K562 (cell line): Measurements from ENCODE around the gene EGR2. TPM values are rescaled to one million over a fixed set of nuclear protein-coding genes. Genes with fewer than 3 reads are reported as not detected.

Source experiments
- ATAC-seq: fragments of 200-7000 bp; cut with Tn5 transposase; 3 replicates; pipeline ENCODE4 v1.9.1; 2020; ENCODE audit warnings: moderate library complexity
- BruUV-seq: library from RNA; stranded (reverse); fragments of 400-500 nt; replicated peaks from 2 replicates; lab custom pipeline; 2021; lab: Mats Ljungman, UMichigan
- CTCF ChIA-PET: fragments of 300-600 bp; formaldehyde crosslinking; extraction: SDS; loops from one replicate; lab custom pipeline; 2021; ENCODE audit warnings: low intra/inter-chr PET ratio; lab: Yijun Ruan, JAX
- POLR2A ChIA-PET: fragments of 300-600, 350-650 bp; sonication (Branson Sonifier 250); formaldehyde crosslinking; extraction: SDS; loops from one replicate; lab custom pipeline; 2021; ENCODE audit warnings: antibody characterized with exemption, inconsistent platforms; lab: Yijun Ruan, JAX
- DNase-seq, 4 experiments: peaks; one replicate each; pipeline versions ENCODE4 v3.0.0 to v3.0.0-alpha.2; 2011 to 2018; ENCODE audit warnings: low spot score in 3 of 4, mixed read lengths in 3 of 4; ENCODE audit errors: extremely low read depth in 1 of 4
- FAIRE-seq: peaks from 2 replicates; lab custom pipeline; 2011; peaks lifted over from hg19 to GRCh38; lab: Jason Lieb, UNC
- H2AFZ ChIP-seq: 2 replicates; pipeline ENCODE4 v1.6.0; 2011; ENCODE audit warnings: low read depth, low read length, control low read depth, inconsistent platforms
- H3K27ac ChIP-seq: fragments of 200-600 bp; 3 replicates; pipeline ENCODE4 v1.8.0; 2011; ENCODE audit warnings: low read depth, mild to moderate bottlenecking, control low read depth, inconsistent platforms, low read length, moderate library complexity, mixed read lengths; ENCODE audit errors: extremely low read depth
- H3K27me3 ChIP-seq, 2 experiments: fragments of 300-600 bp in 1 of 2; 2 replicates in 1 of 2; 3 replicates in 1 of 2; pipeline versions ENCODE4 v1.6.0 to v1.8.0; 2011; ENCODE audit warnings: inconsistent platforms in 2 of 2, low read length in 2 of 2, mild to moderate bottlenecking in 1 of 2, mixed read lengths in 1 of 2, moderate library complexity in 1 of 2; ENCODE audit not compliant: control insufficient read depth in 2 of 2, insufficient read depth in 2 of 2
- H3K36me3 ChIP-seq: fragments of 300-600 bp; 3 replicates; pipeline ENCODE4 v1.8.0; 2011; ENCODE audit warnings: mild to moderate bottlenecking, low read length, inconsistent platforms; ENCODE audit not compliant: control insufficient read depth, insufficient read depth
- H3K4me1 ChIP-seq, 2 experiments: fragments of 200-600 bp in 1 of 2; replicated peaks in 1 of 2; 2 replicates in 1 of 2; 3 replicates in 1 of 2; pipeline versions ENCODE4 v1.5.1 to v1.8.0; 2011; ENCODE audit warnings: inconsistent platforms in 2 of 2, low read length in 2 of 2, mild to moderate bottlenecking in 1 of 2, mixed read lengths in 1 of 2, moderate library complexity in 1 of 2; ENCODE audit not compliant: control insufficient read depth in 2 of 2, insufficient read depth in 2 of 2
- H3K4me2 ChIP-seq: 2 replicates; pipeline ENCODE4 v1.6.1; 2011; ENCODE audit warnings: low read length, control low read depth, inconsistent platforms, mixed read lengths; ENCODE audit not compliant: insufficient read depth
- H3K4me3 ChIP-seq: fragments of 200-600 bp; sonication (generic), shearing (Covaris generic); 2 replicates; pipeline ENCODE4 v1.5.1; 2016; ENCODE audit warnings: control low read depth, inconsistent platforms
- H3K79me2 ChIP-seq: fragments of 200-600 bp; 3 replicates; pipeline ENCODE4 v1.8.0; 2011; ENCODE audit warnings: low read length, inconsistent platforms; ENCODE audit not compliant: control insufficient read depth, insufficient read depth
- H3K9ac ChIP-seq, 2 experiments: 2 replicates each; pipeline versions ENCODE4 v1.6.0 to v1.6.1; 2011; ENCODE audit warnings: low read depth in 2 of 2, low read length in 2 of 2, control low read depth in 1 of 2, inconsistent platforms in 1 of 2, mild to moderate bottlenecking in 1 of 2, mixed read lengths in 1 of 2; ENCODE audit not compliant: insufficient read depth in 1 of 2
- H3K9me1 ChIP-seq: one replicate; pipeline ENCODE4 v1.6.0; 2011; ENCODE audit warnings: inconsistent platforms, mild to moderate bottlenecking, low read length, moderate library complexity; ENCODE audit not compliant: control insufficient read depth, insufficient read depth
- H3K9me3 ChIP-seq: replicated peaks from 2 replicates; pipeline ENCODE4 v1.5.1; 2011; ENCODE audit warnings: low read depth, low read length, inconsistent platforms; ENCODE audit not compliant: control insufficient read depth, insufficient read depth
- H4K20me1 ChIP-seq: replicated peaks from 2 replicates; pipeline ENCODE4 v1.6.1; 2011; ENCODE audit warnings: low read length, inconsistent platforms, mixed read lengths; ENCODE audit not compliant: control insufficient read depth, insufficient read depth
- ZNF282 ChIP-seq: sonication (generic); formaldehyde crosslinking; IDR thresholded peaks from 2 replicates; pipeline ENCODE4 v1.8.1; 2023; ENCODE audit warnings: missing genetic modification reagents
- ZNF518B ChIP-seq: fragments of 250-450 bp; sonication (Bioruptor Pico); IDR thresholded peaks from 2 replicates; pipeline ENCODE4 v1.5.0; 2021; ENCODE audit warnings: mild to moderate bottlenecking, moderate library complexity
- WGBS: fragments of 100-300 bp; shearing (Covaris generic); methylation state at CpG from one replicate; pipeline ENCODE4 v1.1.6; 2016; ENCODE audit warnings: low coverage, mixed read lengths; ENCODE audit not compliant: insufficient coverage; ENCODE audit errors: missing lambda C conversion rate; 5-methylcytosine and 5-hydroxymethylcytosine counted together
- in situ Hi-C: fragments of 300-500 bp; cut with MboI; formaldehyde crosslinking; loops from 4 replicates; pipeline ENCODE4 v1.15.0; 2018; ENCODE audit warnings: inconsistent platforms, mixed read lengths
- intact Hi-C: fragments of 100-400 bp; cut with micrococcal nuclease; formaldehyde crosslinking; loops from 2 replicates; pipeline ENCODE4 v1.14.2; 2022
- polyA plus RNA-seq, 8 experiments: library from polyadenylated mRNA; depleted of rRNA in 4 of 8; stranded (reverse) in 5 of 8; unstranded in 3 of 8; fragments of >200 nt; fragmentation: Nextera tagmentation in 2 of 8; fragmentation: Illumina TruSeq in 1 of 8; extraction: Ambion mirVana in 2 of 8; extraction: Trizol in 1 of 8; gene quantifications; 2 replicates each; pipeline versions ENCODE4 v1.2.1 to v1.2.3, GENCODE V29; 2011 to 2014; ENCODE audit warnings: inconsistent platforms in 1 of 8, missing spikeins in 1 of 8
- total RNA-seq, 7 experiments: library from RNA; depleted of rRNA in 6 of 7; stranded (reverse); fragments of >200 nt in 6 of 7; fragmentation: Illumina TruSeq in 2 of 7; extraction: Trizol in 2 of 7; gene quantifications; 2 replicates each; pipeline versions ENCODE4 v1.2.1 to v1.2.3, GENCODE V29; 2011 to 2021; ENCODE audit warnings: low replicate concordance in 1 of 7

The EGR2 gene
- total and polyA plus RNA-seq, 9 of the 15 experiments (the other 6 are each of a cell fraction or from before 2014, with no cell fraction given): 0.08 to 0.18 (median 0.12) TPM; not detected in 4

DNA sequence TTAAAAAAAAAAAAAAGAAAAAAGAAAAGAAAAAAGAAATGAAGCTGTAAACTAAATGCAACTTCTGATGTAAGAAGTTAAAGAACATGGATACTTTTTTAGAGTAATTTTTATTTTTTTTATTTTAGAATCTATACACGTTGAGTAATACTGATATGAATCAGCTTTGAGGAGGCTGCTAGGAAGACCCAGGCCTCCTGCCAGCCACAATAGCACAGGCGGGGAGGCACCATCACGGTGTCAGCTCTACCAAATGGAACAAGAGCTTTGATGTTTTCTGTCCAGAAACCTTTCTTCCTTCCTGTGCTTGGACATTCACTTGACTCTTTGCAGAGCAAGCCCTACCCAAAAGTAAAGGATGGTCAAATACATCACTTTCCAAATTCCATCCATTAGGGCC lies 45.3 kb upstream of the EGR2 start:
- in situ Hi-C loops (no loop called here), intact Hi-C loops (no loop called here)
- no peaks in the 10 kb centered on the region for H3K36me3 ChIP-seq
- H3K79me2 ChIP-seq: no peaks in the 10 kb centered on the region
- H3K9ac ChIP-seq: no peak overlapping the region
- H3K4me1 ChIP-seq: no peaks in the 10 kb centered on the region
- no peak for FAIRE-seq
- no peak for ATAC-seq
- H3K4me3 ChIP-seq: no peak overlapping the region
- ChIA-PET CTCF (no interaction called here), POLR2A (no interaction called here)
- BruUV-seq: no TSS peak
- TF ChIP-seq ZNF518B (CRISPR knock-in tag): no peak
- TF ChIP-seq ZNF282 (CRISPR knock-in tag): no peak
- no peaks in the 10 kb centered on the region for H4K20me1 ChIP-seq
- DNase-seq: no peak
- no peak overlapping the region for H3K4me2 ChIP-seq
- peaks cover 0 to 2% of the 10 kb centered on the region in 2 experiments; a peak in 1 of 5 replicates for H3K27me3 ChIP-seq
- H3K9me3 ChIP-seq: no peaks in the 10 kb centered on the region
- 0% methylated on average over 3 of the region's 3 CpGs for WGBS
- H3K27ac ChIP-seq: no peak overlapping the region
- H3K9me1 ChIP-seq: no peaks in the 10 kb centered on the region
- H2AFZ ChIP-seq: no peak overlapping the region
